PC-3 (cell line): ENCODE data around the gene LRRC37A. TPM values are rescaled to one million over a fixed set of nuclear protein-coding genes. Genes with fewer than 3 reads are reported as not detected.
"Not testable (repeated sequence)": the region's sequence is repeated elsewhere in the genome, so short reads cannot be mapped to it uniquely, and the experiment has no call there.

ENCODE experiments used
- ATAC-seq: fragments of 200-7000 bp; cut with Tn5 transposase; 2 replicates; pipeline ENCODE4 v1.9.1; 2020; ENCODE audit warnings: mild to moderate bottlenecking, moderate library complexity
- Bru-seq: library from RNA; stranded (reverse); fragments of 400-500 nt; gene quantifications from one replicate; lab custom pipeline; 2021; lab: Mats Ljungman, UMichigan
- BruChase-seq, 2 experiments: library from RNA; stranded (reverse); fragments of 400-500 nt; gene quantifications; one replicate each; lab custom pipeline; 2021; lab: Mats Ljungman, UMichigan
- BruUV-seq: library from RNA; stranded (reverse); fragments of 400-500 nt; replicated peaks from 2 replicates; lab custom pipeline; 2021; lab: Mats Ljungman, UMichigan
- CTCF ChIA-PET: fragments of 300-600 bp; sonication (Branson Sonifier 250); formaldehyde crosslinking; loops from one replicate; lab custom pipeline; 2022; ENCODE audit warnings: antibody characterized with exemption; lab: Charles Lee
- POLR2A ChIA-PET: fragments of 300-600 bp; sonication (Branson Sonifier 250); formaldehyde crosslinking; loops from one replicate; lab custom pipeline; 2022; ENCODE audit warnings: antibody characterized with exemption; ENCODE audit not compliant: unreplicated experiment; lab: Charles Lee
- DNase-seq: peaks from one replicate; pipeline ENCODE4 v3.0.0-alpha.2; 2015
- H2AFZ ChIP-seq: fragments of 300-600 bp; sonication (generic); 2 replicates; pipeline ENCODE4 v1.6.0; 2016; ENCODE audit warnings: antibody characterized with exemption, low read length
- H3F3A ChIP-seq: fragments of 300-600 bp; sonication (generic); one replicate; pipeline ENCODE4 v1.6.0; 2017; ENCODE audit warnings: antibody characterized with exemption, low read length, control low read depth, mild to moderate bottlenecking; ENCODE audit not compliant: unreplicated experiment
- H3K27ac ChIP-seq: fragments of 300-600 bp; sonication (generic); 2 replicates; pipeline ENCODE4 v1.5.1; 2016; ENCODE audit warnings: mild to moderate bottlenecking, low read length
- H3K27me3 ChIP-seq: fragments of 300-600 bp; sonication (generic); 2 replicates; pipeline ENCODE4 v1.6.1; 2016; ENCODE audit warnings: low read length, mixed read lengths
- H3K36me3 ChIP-seq: fragments of 300-600 bp; sonication (generic); 2 replicates; pipeline ENCODE4 v1.6.1; 2016; ENCODE audit warnings: low read depth, mixed run types, low read length, mixed read lengths
- H3K4me1 ChIP-seq: fragments of 300-600 bp; sonication (generic); 2 replicates; pipeline ENCODE4 v1.5.1; 2016; ENCODE audit warnings: low read length; ENCODE audit not compliant: insufficient read depth
- H3K4me2 ChIP-seq: fragments of 300-600 bp; sonication (generic); 2 replicates; pipeline ENCODE4 v1.6.0; 2016; ENCODE audit warnings: low read length
- H3K4me3 ChIP-seq: fragments of 300-600 bp; sonication (generic); 2 replicates; pipeline ENCODE4 v1.5.1; 2016; ENCODE audit warnings: mild to moderate bottlenecking, low read length, mixed read lengths
- H3K79me2 ChIP-seq: fragments of 300-600 bp; sonication (generic); 2 replicates; pipeline ENCODE4 v1.6.1; 2017; ENCODE audit warnings: low read length, mixed read lengths
- H3K9ac ChIP-seq: fragments of 300-600 bp; sonication (generic); 2 replicates; pipeline ENCODE4 v1.6.0; 2016; ENCODE audit warnings: mild to moderate bottlenecking, low read length
- H3K9me2 ChIP-seq: fragments of 300-600 bp; sonication (generic); replicated peaks from 2 replicates; pipeline ENCODE4 v1.6.1; 2016; ENCODE audit warnings: mixed run types, low read length, mixed read lengths
- H3K9me3 ChIP-seq: fragments of 300-600 bp; sonication (generic); 2 replicates; pipeline ENCODE4 v1.6.1; 2016; ENCODE audit warnings: low read length, mixed read lengths
- H4K20me1 ChIP-seq: fragments of 300-600 bp; sonication (generic); 2 replicates; pipeline ENCODE4 v1.6.1; 2016; ENCODE audit warnings: low read length, mixed read lengths
- CTCF ChIP-seq: fragments of 300-600 bp; sonication (generic); conservative IDR thresholded peaks from 2 replicates; pipeline ENCODE4 v1.5.1; 2017; ENCODE audit warnings: antibody characterized with exemption, low read depth, mild to moderate bottlenecking, low read length
- intact Hi-C: fragments of 100-400 bp; cut with micrococcal nuclease; formaldehyde crosslinking; loops from 2 replicates; pipeline ENCODE4 v1.9.0; 2023
- long read RNA-seq: library from polyadenylated mRNA; unstranded; transcript quantifications from one replicate; pipeline ENCODE4 v2.0.0, GENCODE V29; 2021; ENCODE audit not compliant: unreplicated experiment
- total RNA-seq: library from RNA; depleted of rRNA; stranded (reverse); fragments of >200 nt; gene quantifications from 2 replicates; pipeline ENCODE4 v1.2.3, GENCODE V29; 2014; rRNA removed

The LRRC37A gene
- total RNA-seq (1.1 and 2.4 TPM in 2 replicates), Bru-seq, nascent RNA (percentile 37 among the genes with signal in this experiment), BruChase-seq, experiment 1, labeled RNA remaining after a 6-hour chase (percentile 41 among the genes with signal in this experiment), BruChase-seq, experiment 2, labeled RNA remaining after a 2-hour chase (percentile 42 among the genes with signal in this experiment)
- long read RNA-seq, partial matches to known transcripts, result 1 of 5 reads
- long read RNA-seq, other reads (novel, unspliced or antisense), result 4 of 5 reads

GRCh38 chr17:46294831-46295230 lies at the start of gene LRRC37A:
Gene LRRC37A (plus strand): TSS chr17:46295131. CDS start chr17:46295134, 3 bp downstream.
- BruUV-seq, H3K4me2 ChIP-seq, H3K27ac ChIP-seq, ATAC-seq, H3K36me3 ChIP-seq, H3K9ac ChIP-seq, H3K9me3 ChIP-seq, H3K4me1 ChIP-seq, DNase-seq, intact Hi-C loops, H4K20me1 ChIP-seq, CTCF ChIA-PET, H3F3A ChIP-seq, H3K9me2 ChIP-seq, H2AFZ ChIP-seq, H3K27me3 ChIP-seq, POLR2A ChIA-PET, H3K79me2 ChIP-seq, H3K4me3 ChIP-seq: not testable (repeated sequence)

- H2AFZ ChIP-seq, H4K20me1 ChIP-seq, H3K4me2 ChIP-seq, H3K36me3 ChIP-seq, intact Hi-C loops, H3K27me3 ChIP-seq, H3K4me1 ChIP-seq, H3F3A ChIP-seq, H3K9ac ChIP-seq, ATAC-seq, H3K9me2 ChIP-seq, H3K4me3 ChIP-seq, CTCF ChIA-PET, H3K27ac ChIP-seq, H3K79me2 ChIP-seq, DNase-seq, BruUV-seq, POLR2A ChIA-PET, H3K9me3 ChIP-seq: not testable (repeated sequence)
These were observed 45.8 kb upstream of the LRRC37A start for GRCh38 chr17:46249153-46249552.

- H3K9ac ChIP-seq, H3K27ac ChIP-seq, H3K4me2 ChIP-seq, H3K27me3 ChIP-seq, H3K79me2 ChIP-seq, H3K9me2 ChIP-seq, H3K36me3 ChIP-seq, CTCF ChIA-PET, BruUV-seq, DNase-seq, H3K9me3 ChIP-seq, intact Hi-C loops, POLR2A ChIA-PET, H2AFZ ChIP-seq, H4K20me1 ChIP-seq, ATAC-seq, H3K4me1 ChIP-seq, H3K4me3 ChIP-seq, H3F3A ChIP-seq: not testable (repeated sequence)
These were observed 42.1 kb upstream of the LRRC37A start for GRCh38 chr17:46252804-46253203.

GRCh38 chr17:46253722-46254121 lies 41.2 kb upstream of the LRRC37A start:
- H3K9me3 ChIP-seq, POLR2A ChIA-PET, H4K20me1 ChIP-seq, H3K79me2 ChIP-seq, H3K4me3 ChIP-seq, H3K9ac ChIP-seq, H3K27me3 ChIP-seq, H3K9me2 ChIP-seq, BruUV-seq, CTCF ChIA-PET, H3K27ac ChIP-seq, H3K36me3 ChIP-seq, H3F3A ChIP-seq, H3K4me1 ChIP-seq, H3K4me2 ChIP-seq, intact Hi-C loops, H2AFZ ChIP-seq: not testable (repeated sequence)
- peak; percentile 64 for TF ChIP-seq CTCF
- ATAC-seq (peak; percentile 88), DNase-seq (peak; percentile 67)

- H3K36me3 ChIP-seq, H3K9ac ChIP-seq, H3K79me2 ChIP-seq, intact Hi-C loops, H4K20me1 ChIP-seq, ATAC-seq, BruUV-seq, H3K9me3 ChIP-seq, H2AFZ ChIP-seq, H3K27ac ChIP-seq, H3K27me3 ChIP-seq, H3K4me3 ChIP-seq, H3K4me1 ChIP-seq, DNase-seq, CTCF ChIA-PET, H3K9me2 ChIP-seq, POLR2A ChIA-PET, H3F3A ChIP-seq, H3K4me2 ChIP-seq: not testable (repeated sequence)
These were observed 40.7 kb upstream of the LRRC37A start for GRCh38 chr17:46254215-46254614.

GRCh38 chr17:46256369-46256768 lies 38.6 kb upstream of the LRRC37A start:
- intact Hi-C loops, H3K9me3 ChIP-seq, DNase-seq, H3K4me3 ChIP-seq, H3K4me1 ChIP-seq, H4K20me1 ChIP-seq, H3F3A ChIP-seq, H2AFZ ChIP-seq, CTCF ChIA-PET, H3K27me3 ChIP-seq, H3K36me3 ChIP-seq, H3K9me2 ChIP-seq, BruUV-seq, H3K4me2 ChIP-seq, H3K9ac ChIP-seq, ATAC-seq, H3K79me2 ChIP-seq, H3K27ac ChIP-seq: not testable (repeated sequence)
- POLR2A ChIA-PET, result interaction anchor here (0.6 kb wide), 1 partner anchor 29 kb away, joined by 15 read pairs; no protein-coding TSS in a partner anchor
